NT2/D1 (cell line): ENCODE data around the gene FRMD4A.

Experiments
- YY1 ChIP-seq: IDR thresholded peaks from 2 replicates; pipeline ENCODE4 v1.6.1; 2011; ENCODE audit not compliant: insufficient read length, insufficient read depth
- ZNF274 ChIP-seq: IDR thresholded peaks from 2 replicates; pipeline ENCODE4 v1.6.1; 2011; ENCODE audit warnings: mild to moderate bottlenecking, low read depth, low read length

DNA sequence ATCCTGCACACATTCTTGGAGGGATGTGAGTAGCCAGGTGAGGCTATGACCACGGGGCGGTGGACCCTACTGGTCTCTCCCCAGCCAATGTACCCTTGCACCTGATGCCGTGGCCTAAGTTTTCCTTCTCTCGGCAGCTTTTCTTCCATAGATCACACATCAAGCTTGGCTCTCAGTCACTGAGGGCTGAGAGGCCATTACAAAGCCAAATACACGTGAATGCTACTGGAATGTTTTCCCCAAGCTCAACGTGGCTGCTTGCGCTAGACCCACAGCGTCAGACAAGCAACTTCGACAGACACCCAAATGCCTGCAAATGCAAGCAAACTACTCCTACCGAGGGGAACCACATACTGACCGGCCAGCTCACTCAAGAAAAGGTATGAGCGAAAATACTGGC, 660.8 kb downstream of the FRMD4A start:
- TF ChIP-seq ZNF274 (no peak), YY1 (no peak)
